ENCODE measurements around the gene TUBB2B. TPM values are rescaled to one million over a fixed set of nuclear protein-coding genes. Genes with fewer than 3 reads are reported as not detected.
A peak's percentile ranks its signal among the peaks of the same experiment; 100 is the strongest.
"Not testable (repeated sequence)": the region's sequence is repeated elsewhere in the genome, so short reads cannot be mapped to it uniquely, and the experiment has no call there.

TUBB2B gene
- total RNA-seq, 1 donor = 5.2 TPM

DNA sequence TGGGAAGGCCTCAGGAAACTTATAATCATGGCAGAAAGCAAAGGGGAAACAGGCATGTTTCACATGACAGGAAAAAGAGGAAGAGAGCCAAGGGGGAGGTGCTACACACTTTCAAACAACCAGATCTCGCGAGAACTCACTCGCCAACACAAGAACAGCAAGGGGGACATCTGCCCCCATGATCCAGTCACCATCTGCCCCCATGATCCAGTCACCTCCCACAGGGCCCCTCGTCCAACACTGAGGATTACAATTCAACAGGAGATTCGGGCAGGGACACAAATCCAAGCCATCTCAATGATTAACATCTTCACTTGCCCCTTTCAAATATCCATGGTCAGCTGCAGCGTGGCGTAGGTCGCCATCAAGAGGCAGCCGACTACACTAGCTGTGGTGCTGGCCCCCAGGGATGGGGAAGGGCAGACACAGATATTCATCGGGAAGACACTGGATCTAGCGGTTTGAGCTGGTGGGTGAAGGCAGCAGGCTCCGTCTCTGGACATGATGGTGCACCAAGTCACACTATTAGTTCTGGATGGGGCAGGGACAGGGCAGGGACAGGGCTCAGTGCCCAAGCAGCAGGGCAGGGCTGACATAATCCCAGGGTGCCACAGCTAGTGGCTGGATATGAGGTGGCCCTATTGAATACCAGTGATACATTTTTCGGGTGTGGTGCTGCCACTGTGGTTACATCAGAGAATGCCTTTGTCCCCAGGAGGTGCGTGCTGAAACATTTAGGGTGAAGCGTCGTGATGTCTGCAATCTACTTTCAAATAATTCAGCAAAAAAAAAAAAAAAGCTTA lies 31.6 kb downstream of the TUBB2B start:
- no peak for DNase-seq (ENCODE audit: low read depth)
- H3K4me3 ChIP-seq (ENCODE audit: low read depth, low read length) = no peak overlapping the region
- peak; percentile 15 for TF ChIP-seq CTCF (IDR thresholded peaks at IDR 0.05; ENCODE audit: insufficient read depth, low read depth, low read length)

- H3K4me3 ChIP-seq (ENCODE audit: low read depth, low read length) = no peak overlapping the region
- TF ChIP-seq CTCF (IDR thresholded peaks at IDR 0.05; ENCODE audit: insufficient read depth, low read depth, low read length) = no peak
- no peak for DNase-seq (ENCODE audit: low read depth)
Measured at GRCh38 chr6:3195420-3195694, 32.1 kb downstream of the TUBB2B start.

DNA sequence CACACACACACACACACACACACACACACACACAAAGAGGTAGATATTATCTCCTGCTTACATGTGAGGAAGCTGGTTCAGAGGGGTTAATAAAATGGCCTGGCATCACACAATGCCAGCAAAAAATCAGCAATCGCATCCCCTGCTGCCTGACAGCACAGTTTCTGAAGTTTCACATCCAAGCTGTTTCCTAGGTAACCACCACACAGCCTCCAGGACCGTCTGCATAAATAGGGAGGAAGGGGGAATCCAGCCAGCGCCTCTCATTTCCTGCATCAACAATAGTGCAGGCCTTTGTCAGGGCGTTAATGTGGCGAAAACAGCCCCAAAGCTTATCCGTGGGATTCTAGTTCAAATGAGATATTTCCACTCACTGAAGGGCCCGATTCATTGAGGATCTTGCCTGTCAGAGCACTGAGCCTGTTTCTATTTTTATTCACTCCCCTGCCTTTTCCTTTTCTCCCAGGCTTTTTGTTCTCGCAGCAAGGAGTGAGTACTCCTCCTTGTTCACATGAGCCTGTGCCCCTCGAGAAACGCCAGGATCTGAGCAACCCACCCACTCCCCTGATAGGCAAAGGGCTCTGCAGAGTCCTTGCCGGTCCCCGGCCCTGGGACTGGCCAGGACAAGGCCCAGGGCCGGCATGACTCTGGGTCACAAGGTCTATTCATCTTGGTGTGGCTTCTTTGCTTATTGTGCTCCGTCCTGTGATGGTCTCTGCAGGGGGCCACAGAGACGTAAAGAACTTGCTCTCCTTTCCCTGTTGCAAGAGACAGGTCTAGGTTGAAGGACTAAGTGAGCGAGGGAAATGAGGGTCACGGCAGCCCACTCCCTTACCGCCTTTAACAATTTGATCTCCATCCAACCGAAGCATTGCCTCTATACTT lies 32.7 kb downstream of the TUBB2B start:
- H3K4me3 ChIP-seq (ENCODE audit: low read depth, low read length) = no peak overlapping the region
- no peak for DNase-seq (ENCODE audit: low read depth)
- TF ChIP-seq CTCF (IDR thresholded peaks at IDR 0.05; ENCODE audit: insufficient read depth, low read depth, low read length) = no peak

DNA sequence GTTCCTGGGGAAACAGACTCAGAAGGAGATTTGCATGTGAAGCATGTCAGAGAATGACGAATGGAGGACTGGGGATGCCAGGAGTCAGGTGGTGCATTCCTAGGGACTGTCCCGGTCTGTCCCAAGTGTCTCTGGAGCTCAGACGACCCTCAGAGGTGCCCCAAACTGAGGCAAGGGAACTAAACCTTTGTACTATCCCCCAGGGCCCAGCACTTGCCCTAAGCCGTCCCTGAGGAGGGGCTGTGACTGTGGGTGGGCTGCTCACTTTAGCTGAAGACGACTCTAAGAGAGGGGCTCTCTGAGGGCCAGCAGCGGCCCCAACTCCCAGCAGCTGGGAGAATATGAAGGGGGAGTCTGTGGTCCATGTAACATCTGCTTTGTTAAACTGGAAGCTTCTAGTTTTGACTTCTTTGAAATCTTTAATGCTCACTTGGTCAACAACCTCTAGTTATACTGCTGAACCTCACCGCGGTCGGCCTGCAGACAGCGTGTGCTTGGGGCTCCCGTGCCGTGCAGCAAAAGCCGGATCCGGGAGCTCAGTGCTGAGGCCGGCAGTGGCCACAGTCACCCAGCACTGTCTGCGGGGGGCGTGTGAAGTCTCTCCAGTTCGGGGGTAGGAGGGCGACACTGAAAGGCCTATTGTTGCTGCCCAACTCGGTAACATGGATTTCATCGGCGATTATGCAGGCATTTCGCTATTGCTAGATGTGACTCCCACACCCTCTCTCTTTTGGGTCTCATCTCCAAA lies 34.2 kb downstream of the TUBB2B start:
- TF ChIP-seq CTCF (IDR thresholded peaks at IDR 0.05; ENCODE audit: insufficient read depth, low read depth, low read length) = no peak
- DNase-seq (ENCODE audit: low read depth) = no peak
- H3K4me3 ChIP-seq (ENCODE audit: low read depth, low read length) = no peak overlapping the region

DNA sequence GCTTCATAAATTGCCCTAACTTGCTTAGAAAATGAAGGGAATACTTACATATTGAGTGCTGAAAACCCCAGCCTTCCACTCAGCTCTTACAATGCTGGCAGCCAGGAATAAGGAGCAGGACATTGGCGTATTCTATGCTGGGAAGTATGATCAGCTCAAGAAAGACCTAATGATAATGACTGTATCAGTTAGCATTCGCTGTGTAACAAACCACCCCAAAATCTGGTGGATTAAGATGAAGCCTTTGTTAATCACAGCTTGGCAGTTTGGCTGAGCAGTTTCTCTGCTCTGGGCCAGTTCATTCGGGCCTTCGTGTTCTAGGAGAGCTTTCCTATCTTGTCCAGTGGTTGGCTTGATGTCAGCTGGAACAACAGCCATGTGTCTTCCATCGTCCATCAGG lies 36.7 kb downstream of the TUBB2B start:
- DNase-seq (ENCODE audit: low read depth) = no peak
- TF ChIP-seq CTCF (IDR thresholded peaks at IDR 0.05; ENCODE audit: insufficient read depth, low read depth, low read length) = no peak
- H3K4me3 ChIP-seq (ENCODE audit: low read depth, low read length) = no peak overlapping the region

DNA sequence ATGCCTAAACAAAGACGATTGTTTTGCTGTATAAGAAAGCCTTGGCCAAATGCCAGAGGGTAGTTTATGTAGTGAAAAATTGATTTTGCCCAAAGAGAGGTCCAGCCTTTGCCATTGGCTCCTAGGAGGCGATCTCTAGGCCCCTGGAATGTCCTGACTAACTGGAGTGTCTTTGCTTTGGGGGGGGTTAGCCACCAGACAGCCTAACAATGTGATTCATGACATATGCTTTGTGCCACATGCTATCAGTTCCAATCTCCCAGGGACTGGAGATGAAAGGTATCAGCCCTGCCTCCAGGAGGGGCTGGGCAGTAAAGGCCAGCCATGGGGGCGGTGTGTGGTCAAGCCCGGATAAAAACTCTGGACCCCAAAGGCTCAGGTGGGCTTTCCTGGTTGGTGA lies 37.4 kb downstream of the TUBB2B start:
- no peak overlapping the region for H3K4me3 ChIP-seq (ENCODE audit: low read depth, low read length)
- TF ChIP-seq CTCF (IDR thresholded peaks at IDR 0.05; ENCODE audit: insufficient read depth, low read depth, low read length) = no peak
- DNase-seq (ENCODE audit: low read depth) = no peak

DNA sequence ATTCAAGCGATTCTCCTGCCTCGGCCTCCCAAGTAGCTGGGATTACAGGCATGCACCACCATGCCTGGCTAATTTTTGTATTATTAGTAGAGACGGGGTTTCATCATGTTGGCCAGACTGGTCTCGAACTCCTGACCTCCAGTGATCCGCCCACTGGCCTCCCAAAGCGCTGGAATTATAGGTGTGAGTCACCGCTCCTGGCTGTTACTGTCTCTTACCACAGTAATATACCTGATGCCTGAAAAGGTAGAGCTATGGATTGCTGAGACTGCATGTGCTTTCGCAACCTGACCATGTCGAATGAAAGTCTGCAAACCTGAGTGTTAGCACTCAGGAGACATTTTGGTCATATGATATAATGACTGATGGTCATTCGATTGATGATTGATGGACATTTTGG lies 38.3 kb downstream of the TUBB2B start:
- not testable (repeated sequence) for DNase-seq (ENCODE audit: low read depth); H3K4me3 ChIP-seq (ENCODE audit: low read depth, low read length)
